GM19025 (cell line): ENCODE data around the gene CFAP97D2.
"Not testable (repeated sequence)": the region's sequence is repeated elsewhere in the genome, so short reads cannot be mapped to it uniquely, and the experiment has no call there.

Experiments
- ATAC-seq: cut with Tn5 transposase; IDR thresholded peaks from one replicate; pipeline ENCODE4 v1.9.1; 2021; ENCODE audit warnings: mild to moderate bottlenecking, low read depth, moderate library complexity; ENCODE audit not compliant: unreplicated experiment

CFAP97D2 gene

DNA sequence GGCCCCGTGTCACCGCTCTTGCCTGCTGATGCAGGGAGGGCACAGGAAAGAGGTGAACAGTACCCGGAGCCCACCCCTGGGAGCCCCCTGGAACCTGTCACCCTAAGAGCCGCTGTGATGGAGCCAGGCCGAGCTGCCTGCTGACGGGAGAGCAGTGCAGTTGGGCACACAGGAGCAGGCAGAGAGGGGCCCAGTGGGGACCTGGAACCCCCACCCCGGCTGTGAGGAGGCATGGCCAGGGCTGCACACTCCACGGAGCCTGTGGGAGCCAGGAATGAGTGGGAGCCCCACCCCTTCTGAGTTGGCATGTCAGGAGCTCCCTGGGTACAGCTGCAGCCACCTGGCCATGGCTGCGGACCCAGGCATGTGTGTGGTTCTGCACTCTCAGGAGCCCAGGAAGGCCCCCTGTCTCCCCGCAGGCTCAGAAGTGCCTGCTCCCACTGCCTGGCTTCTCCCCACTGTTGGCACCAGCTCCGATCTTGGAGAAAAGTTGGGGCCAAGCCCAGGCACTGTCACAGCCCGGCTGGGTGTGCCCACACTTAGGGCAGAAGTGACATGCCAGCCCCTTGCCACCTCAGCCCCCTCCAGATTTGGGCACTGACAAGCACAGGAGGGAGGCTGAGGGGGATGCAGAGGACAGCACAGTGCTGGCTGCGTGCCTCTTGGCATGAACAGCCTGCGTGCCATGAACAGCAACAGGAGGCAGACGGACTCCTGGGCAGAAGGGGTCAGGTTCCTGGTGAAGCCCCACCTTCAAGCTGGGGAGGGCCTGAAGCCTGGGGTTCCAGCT lies 6.3 kb downstream of the CFAP97D2 start:
- ATAC-seq: no peak

DNA sequence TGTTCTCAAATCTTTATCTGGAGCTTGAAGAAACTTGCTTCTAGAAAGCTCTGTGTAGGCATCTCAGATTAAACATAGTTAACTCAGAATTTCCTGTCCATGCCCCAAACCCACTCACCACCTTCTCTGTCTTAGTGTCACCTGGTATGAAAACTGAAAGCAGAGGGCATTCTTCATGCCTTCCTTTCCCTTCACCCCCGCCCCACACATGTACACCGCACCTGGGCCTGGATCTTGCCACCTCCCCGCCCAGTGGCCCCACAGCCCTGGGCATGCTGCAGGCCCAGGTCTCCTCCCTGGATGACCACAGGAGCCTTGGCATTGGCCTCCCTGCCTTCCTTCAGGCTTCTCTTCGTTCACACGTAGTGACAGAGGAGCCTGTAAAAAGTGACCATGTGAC lies 15.8 kb downstream of the CFAP97D2 start:
- no peak for ATAC-seq

DNA sequence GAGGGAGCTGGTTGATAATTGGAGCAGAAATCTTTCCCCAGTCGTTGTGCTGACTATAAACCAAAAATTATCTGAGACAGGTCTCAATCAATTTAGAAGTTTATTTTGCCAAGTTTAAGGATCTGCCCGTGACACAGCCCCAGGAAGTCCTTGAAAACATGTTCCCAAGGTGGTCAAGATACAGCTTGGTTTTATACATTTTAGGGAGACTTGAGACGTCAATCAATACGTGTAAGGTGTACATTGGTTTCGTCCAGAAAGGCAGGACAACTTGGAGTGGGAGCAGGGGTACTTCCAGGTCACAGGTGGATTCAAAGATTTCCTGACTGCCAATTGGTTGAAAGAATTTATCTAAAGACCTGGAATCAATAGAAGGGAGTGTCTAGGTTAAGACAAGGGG lies 17.6 kb downstream of the CFAP97D2 start:
- ATAC-seq: no peak

DNA sequence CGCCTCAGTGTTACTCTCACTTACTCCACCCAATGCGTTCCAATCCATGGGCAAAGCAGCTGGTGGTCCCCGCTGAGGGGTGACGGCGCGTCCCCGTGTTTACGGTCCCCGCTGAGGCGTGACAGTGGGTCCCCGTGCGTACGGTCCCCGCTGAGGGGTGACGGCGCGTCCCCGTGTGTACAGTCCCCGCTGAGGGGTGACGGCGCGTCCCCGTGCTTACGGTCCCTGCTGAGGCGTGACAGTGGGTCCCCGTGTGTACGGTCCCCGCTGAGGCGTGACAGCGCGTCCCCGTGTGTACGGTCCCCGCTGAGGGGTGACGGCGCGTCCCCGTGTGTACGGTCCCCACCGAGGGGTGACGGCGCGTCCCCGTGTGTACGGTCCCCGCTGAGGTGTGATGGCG lies 19.5 kb downstream of the CFAP97D2 start:
- ATAC-seq: no peak

DNA sequence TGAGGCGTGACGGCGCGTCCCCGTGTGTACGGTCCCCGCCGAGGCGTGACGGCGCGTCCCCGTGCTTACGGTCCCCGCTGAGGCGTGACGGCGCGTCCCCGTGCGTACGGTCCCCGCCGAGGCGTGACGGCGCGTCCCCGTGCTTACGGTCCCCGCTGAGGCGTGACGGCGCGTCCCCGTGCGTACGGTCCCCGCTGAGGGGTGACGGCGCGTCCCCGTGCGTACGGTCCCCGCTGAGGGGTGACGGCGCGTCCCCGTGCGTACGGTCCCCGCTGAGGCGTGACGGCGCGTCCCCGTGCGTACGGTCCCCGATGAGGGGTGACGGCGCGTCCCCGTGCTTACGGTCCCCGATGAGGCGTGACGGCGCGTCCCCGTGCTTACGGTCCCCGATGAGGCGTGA lies 20.5 kb downstream of the CFAP97D2 start:
- ATAC-seq: not testable (repeated sequence)

DNA sequence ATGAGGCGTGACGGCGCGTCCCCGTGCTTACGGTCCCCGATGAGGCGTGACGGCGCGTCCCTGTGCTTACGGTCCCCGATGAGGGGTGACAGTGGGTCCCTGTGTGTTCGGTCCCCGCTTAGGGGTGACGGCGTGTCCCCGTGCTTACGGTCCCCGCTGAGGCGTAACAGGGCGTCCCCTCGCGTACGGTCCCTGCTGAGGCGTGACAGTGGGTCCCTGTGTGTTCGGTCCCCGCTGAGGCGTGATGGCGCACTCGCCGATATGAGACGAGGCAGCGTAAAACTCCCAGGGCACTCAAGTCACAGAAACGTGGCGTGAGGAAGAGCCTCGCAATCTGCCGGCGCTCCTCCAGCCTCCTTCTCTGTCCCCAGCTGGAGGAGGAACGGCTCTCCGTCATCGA lies 20.9 kb downstream of the CFAP97D2 start:
- no peak for ATAC-seq

DNA sequence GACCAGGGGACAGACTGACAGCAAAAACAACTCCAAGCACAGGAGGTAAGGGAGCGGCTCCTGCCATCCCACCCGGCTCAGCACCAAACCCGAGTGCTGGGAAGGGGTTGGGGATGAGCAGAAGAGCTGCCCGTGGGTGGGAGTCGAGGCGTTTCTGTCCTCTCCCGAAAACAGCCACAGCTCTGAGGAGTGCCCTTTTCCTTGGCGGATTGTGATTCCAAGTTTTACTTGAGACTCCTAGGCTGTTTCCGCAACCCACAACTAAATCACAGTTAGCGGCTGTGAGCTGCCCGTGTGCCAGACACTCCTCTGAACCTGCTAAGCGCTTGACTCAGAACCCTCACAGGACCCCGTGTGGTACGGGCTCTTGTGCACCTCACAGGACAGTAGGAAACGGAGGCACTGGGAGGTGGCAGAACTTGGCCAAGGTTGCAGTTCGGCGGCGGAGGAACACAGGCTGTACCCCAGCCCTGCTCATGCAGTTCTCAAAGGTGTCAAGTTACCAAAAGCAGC lies 21.4 kb downstream of the CFAP97D2 start:
- ATAC-seq: no peak

DNA sequence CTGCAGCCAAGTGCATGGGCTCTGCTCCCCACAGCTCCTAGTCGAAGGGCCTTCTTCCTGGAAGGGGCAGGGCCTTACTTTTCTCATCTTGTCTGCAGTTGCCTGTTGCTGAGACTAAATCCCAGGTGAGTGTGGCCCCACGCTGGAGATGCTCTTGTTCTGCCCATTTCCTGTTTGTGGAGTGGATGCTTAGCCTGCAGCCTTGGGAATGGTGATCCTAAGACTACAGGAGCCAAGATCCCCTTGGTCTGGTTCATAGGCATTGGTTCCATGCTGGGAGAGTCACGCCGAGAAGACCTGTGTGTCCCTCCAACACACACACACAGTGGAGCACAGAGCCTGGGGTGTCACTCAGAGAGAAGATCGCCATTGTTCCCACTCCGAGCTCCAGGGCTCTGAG lies 23.5 kb downstream of the CFAP97D2 start:
- ATAC-seq: no peak

DNA sequence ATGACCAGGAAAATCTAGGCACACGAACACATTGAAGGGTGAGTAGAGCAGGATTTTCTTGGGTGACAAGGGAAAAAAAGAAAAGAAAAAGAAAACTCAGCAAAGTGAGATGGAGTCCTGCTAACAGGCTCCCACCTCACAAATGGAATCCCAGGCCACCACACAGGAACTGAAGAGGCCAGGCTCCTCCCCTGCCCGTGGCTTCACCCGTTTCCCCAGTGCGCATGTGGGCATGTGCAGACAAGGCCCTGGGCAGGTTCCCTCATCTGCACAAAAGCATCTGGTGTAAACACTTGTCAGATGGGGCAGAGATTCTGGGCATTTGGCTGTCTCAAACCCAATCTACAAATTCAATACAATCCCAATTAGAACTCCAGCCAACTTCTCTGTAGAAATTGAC lies 24.5 kb downstream of the CFAP97D2 start:
- no peak for ATAC-seq

DNA sequence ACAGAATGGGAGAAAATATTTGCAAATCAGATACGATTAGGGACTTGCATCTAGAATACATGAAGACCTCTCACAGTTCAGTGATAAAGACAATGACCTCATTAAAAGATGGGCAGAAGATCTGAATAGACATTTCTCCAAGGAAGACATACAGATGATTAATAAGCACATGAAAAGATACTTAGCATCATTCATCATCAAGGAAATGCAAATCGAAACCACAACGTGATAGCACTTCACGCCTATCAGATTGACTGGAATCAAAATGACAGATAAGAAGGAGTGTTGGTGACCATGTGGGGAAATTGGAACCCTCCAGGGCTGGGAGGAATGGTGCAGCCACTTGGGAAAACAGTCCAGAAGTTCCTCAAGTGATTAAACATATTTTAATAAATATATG lies 25.8 kb downstream of the CFAP97D2 start:
- no peak for ATAC-seq

DNA sequence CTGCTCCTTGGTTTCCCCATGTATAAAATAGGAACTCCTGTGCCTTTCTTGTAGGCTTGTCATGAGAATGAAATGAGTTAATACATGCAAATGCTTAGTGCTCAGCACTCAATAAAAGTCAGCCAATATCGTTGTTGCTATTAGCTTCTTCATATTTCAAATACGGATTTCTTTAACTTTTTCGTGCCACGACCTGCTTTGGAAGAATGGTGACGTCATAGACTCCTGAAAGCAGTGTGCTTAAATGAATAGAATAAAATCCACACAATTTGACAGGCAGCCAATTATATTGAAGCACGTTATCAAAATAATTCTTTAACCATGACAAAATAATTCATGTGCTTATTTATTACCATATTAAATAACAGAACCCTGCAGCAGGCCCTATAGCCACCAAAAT lies 29.1 kb downstream of the CFAP97D2 start:
- no peak for ATAC-seq

DNA sequence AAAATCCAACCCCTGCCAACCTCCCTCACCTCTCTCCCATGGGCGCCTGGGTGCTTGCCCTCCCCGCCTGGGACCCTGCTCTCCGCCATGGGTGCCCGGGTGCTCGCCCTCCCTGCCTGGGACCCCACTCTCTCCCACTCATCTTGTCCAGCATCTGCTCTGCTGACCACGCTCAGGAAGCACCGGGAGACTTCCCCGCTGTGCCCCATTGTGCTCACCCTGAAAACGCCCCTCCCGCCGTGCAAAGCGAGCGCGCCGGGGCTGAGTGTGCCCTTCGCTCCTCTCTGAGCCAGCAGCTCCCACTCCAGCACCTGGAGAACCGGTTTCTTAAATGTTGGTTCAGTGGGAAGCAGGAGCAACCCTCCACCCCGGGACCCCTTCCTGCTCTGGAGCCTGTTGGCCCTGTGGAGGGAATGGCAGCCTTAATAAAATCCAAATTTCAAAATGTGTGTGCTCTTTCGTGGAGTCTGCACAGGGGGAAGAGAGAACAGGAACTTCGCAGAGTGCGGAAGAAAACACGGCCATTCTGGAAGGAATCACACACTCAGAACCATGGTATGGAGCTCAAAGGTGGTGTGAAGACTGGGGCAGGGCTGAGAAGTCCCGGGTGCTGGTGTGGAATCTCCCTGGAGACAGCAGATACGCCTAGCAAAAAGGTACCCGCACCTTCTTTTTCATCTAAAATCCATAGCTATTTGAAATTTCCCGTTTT lies 32.5 kb downstream of the CFAP97D2 start:
- no peak for ATAC-seq

DNA sequence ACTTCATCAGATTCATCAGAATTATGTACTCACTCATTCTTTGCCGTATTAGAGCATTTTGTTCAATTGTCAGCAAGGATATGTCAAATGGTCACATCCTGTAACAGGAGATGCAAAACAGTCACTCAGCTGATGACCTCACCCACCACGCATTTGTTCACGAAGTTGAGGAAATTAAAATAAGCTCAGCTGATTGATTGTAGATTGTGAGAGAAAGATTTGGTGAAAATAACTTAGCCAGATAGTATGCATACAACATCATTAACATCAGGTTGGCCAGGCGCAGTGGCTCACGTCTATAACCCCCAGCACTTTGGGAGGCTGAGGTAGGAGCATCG lies 33.1 kb downstream of the CFAP97D2 start:
- ATAC-seq: no peak

DNA sequence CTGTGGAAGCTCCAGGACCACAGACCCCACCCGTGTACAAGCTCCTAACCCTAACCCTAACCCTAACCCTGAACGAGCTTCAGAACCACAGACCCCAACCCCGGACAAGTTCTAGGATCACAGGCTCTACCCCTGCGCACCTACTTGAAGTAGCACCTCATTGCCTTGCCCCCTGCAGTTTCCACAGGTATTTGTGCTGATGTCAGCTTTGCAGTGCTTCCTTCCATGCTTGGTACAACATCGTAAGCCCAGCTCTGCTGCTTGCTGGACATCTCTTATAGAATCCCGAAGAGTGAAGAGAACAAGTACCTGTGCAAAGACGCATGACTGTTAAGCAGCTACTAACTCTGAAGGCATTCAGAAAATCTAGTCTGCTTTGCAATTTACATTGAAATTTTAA lies 34.9 kb downstream of the CFAP97D2 start:
- ATAC-seq: no peak

DNA sequence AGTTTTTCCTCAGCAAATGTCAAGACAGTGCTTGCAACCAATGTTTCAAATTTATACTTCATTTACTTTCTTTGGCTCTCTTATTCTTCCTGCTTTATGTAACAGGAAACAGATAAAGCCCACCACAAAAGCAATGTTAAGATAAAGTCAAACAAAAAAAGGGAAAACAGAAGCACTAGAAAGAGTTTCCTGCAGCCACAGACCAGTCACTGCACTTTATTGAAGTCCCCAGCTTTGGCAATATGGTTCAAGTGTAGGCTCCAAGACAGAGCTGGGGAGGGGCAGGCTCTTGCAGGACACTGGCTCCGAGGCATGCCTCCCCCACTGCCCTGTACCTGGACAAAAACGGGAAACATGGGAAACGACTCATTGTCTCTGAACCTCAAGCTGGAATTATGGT lies 40.3 kb downstream of the CFAP97D2 start:
- no peak for ATAC-seq

DNA sequence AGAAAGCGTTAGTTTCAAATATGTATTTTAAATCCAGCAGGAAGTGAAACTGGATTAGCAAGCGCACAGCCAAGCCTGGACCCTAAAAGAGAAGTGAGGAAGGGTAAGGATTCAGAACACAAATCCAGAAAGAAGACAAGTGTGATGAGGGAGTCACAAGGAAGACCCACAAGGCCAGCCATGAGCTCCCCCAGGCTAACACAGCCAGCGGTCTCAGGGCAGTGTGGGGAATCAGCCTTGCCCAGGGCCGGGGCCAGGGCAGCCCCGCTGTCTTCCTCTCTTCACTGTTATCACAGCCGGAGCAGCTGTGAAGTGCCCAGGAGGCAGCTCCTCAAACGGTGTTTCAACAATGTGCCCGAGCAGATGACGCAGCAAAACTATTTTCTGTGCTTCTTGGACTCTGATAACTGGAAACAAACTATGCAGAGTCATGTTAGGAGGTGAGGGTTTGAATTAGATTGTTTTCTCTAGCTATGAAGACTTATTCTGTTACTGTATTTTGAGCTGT lies 43.5 kb downstream of the CFAP97D2 start:
- ATAC-seq: no peak

DNA sequence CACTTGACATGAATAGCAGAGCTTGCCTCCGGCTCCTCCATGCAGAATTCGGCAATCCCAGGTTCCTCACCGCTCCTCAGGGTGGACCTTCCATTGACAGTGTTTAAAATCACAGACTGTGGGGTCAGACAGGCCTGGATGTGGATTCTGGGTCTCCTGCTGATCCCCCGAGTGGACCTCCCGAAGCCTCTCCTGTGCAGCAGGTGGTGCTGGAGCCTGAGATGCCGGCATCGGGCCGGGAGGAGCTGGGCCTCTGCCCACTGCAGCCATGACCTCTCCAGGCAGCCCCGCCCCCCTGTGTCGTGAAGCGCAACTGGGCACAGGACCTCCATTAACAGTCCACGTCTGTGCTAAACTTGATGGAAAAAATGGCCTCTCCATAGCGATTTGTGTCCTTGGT lies 45.1 kb downstream of the CFAP97D2 start:
- ATAC-seq: no peak

DNA sequence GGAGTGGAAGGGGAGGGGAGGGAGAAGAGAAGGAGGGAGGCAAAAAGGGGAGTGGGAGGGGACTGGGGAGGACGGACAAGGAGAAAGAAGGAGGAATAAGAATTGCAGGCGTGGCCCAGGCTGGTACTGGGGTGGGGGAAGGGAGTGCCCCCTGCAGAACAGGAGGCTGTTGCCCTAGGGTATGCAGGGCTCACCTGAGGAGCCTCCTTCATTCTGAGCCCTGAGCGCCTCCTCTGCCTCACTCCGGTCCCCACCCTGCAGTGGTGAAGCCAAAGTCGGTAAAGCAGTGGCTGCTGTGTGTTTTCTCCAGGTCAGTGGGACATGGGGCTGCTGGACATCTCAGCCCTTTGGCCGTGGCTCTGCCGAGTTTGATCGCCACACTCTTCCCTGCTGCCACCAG lies 46.6 kb downstream of the CFAP97D2 start:
- no peak for ATAC-seq

DNA sequence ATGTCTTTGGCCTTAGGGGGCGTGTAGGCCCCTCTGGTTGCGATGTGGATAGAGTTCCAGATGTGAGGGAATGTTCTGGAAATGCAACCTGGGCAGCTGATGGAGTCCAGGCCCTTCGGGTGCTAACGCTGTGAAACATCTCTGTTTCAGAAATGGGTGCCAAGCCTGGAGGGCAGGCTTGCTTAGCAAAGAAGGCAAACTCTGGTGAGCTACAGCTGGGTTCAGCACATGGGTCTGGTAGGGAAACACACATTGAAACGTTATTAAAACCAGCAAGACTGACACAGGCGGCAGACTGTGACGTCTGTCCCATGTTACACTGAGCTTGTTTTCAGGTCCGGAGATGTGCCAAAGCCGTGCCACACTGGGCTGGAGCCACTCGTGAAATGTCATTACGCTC lies 47.0 kb downstream of the CFAP97D2 start:
- ATAC-seq: no peak

DNA sequence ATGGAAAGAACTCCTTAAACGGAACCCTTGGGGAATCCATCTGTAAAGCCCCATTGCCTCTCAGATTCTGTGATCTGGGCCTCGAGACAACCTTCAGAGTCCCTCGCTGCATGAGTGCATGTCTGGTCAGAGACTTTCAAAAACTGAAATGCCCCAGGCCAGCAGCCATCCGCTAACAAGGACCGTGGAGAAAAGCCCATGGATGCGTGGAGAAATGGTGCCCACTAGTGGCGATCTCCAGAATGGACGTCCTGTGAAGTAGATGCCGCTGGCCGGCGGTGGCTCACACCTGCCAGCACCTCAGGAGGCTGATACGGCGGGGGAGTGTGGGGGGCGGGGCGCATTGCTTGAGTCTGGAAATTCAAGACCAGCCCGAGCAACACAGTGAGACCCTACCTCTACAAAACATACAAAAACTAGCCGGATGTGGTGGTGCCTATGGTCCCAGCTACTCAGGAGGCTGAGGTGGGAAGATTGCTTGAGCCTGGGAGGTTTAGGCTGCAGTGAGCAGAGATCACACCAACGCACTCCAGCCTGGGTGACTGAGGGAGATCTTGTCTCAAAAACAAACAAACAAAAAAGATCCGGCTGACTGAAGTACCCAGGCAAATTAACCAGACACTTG lies 47.8 kb downstream of the CFAP97D2 start:
- peak; percentile 77 for ATAC-seq

DNA sequence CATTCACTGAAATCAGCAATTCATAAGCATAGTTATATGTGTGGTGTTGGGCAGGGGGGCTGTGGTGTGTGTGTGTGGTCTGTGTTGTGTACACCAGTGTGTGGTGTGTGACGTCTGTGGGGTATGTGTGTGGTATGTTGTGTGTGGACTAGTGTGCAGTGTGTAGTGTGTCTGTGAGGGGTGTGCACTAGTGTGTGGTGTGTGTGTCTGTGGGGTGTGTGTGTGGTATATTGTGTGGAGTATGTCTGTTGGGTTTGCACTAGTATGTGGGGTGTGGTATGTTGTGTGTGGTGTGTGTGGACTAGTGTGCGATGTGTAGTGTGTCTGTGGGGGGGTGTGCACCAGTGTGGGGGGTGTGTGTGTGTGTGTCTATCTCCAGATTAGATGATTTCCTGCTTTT lies 48.5 kb downstream of the CFAP97D2 start:
- no peak for ATAC-seq
